GM21447 (cell line): ENCODE results near the gene OR9Q2.
"Not testable (repeated sequence)": the region's sequence is repeated elsewhere in the genome, so short reads cannot be mapped to it uniquely, and the experiment has no call there.

Source experiments
- ATAC-seq: cut with Tn5 transposase; IDR thresholded peaks from one replicate; pipeline ENCODE4 v1.9.1; 2021; ENCODE audit not compliant: unreplicated experiment

OR9Q2 gene, protein sequence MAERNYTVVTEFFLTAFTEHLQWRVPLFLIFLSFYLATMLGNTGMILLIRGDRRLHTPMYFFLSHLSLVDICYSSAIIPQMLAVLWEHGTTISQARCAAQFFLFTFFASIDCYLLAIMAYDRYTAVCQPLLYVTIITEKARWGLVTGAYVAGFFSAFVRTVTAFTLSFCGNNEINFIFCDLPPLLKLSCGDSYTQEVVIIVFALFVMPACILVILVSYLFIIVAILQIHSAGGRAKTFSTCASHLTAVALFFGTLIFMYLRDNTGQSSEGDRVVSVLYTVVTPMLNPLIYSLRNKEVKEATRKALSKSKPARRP

DNA sequence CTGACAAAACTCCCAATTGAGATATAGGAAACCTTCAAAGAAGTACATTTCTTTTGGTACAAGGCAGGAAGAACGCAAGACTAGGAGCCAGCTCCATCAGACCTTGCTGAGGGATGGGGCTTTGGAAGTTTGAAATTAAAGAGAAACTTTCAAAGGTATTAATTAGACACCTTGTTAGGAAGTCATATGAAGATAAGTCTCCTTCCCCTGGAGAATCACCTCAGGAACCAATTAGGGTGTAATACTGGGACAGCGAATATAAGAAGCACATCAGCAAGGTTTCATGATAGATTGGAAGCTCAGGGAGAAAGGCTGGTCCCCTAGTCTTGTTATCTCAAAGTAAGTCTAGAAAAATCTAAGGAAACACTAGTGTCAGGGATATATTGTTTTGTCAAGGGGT, at the start of gene OR9Q2:
TSS of gene OR9Q2 (plus strand) at position 301 of the 400 bp plus-strand sequence. CDS start 1,421 bp downstream, outside the sequence.
- ATAC-seq, result no peak

DNA sequence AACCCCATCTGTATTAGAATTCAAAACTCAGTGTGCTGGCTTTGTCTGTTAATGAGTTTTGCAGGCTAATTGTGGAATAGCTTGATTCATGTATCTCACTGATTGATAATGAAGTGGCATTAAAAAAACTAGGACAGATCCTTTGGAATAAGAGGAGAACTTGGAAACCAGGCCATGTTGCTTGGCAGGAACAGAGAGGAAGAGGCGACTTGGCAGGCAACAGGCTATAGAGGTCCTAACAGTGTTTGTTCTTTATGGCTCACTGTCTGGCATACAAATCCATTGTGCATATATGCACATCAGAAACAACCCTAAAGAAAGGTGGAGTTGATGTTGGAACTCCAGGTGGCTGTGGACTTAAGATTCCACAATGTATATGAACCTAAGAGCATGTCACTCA, 46.1 kb upstream of the OR9Q2 start:
- no peak for ATAC-seq

DNA sequence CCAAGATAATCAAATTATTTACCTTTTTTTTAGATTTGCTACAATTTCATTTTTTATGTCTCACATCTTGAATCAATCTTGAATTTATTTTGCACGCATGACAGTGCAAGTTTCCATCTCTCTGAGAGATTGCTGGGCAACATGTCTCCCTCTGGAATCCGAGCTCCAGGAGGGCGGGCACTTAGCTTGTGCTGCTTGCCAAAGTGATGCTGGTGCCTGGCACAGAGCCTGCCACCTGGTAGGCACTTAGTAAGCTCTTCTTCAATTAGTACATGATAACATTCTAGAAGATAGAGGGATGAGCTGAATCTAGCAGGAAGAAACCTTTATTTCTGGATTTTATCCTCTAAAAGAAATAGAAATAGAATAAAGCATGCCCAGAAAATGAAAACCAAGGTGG, 36.1 kb upstream of the OR9Q2 start:
- ATAC-seq, result no peak

DNA sequence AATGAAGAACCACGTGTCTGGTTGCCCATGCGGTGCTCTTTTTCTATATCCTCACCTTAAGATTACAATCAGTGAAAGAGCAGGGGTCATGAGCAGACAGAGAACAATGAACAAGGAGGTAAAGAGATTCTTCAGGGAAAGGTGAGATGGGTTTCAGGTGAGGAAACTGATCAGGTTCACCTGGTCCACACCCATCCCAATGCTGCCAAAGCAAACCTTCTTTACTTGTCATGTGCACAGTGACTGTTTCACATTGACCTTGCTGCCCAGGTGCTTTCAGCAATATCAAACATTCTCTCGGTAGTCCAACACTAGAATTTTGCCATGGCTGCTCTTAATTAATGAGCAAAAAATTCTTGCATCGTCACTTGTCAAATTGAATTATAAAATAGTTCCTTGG, 24.5 kb upstream of the OR9Q2 start:
- ATAC-seq, result no peak

DNA sequence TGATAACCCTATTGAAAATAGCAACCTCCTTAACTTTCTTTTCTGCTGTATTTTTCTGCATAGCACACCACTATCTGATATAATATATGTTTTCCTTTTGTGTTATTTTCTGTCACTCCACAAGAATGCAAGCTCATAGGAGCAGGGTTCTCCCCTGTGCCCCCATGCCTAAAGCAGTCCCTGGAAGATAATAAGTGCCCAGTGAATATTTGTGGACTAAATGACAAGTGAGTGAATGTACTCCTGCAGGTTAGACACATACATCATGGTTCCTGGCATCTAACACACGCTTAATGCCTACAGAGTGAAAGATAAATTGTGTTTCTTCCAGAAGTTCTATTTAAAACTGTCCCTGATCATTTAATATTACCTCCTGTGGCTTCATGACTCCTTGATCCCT, 23.9 kb upstream of the OR9Q2 start:
- ATAC-seq, result no peak

DNA sequence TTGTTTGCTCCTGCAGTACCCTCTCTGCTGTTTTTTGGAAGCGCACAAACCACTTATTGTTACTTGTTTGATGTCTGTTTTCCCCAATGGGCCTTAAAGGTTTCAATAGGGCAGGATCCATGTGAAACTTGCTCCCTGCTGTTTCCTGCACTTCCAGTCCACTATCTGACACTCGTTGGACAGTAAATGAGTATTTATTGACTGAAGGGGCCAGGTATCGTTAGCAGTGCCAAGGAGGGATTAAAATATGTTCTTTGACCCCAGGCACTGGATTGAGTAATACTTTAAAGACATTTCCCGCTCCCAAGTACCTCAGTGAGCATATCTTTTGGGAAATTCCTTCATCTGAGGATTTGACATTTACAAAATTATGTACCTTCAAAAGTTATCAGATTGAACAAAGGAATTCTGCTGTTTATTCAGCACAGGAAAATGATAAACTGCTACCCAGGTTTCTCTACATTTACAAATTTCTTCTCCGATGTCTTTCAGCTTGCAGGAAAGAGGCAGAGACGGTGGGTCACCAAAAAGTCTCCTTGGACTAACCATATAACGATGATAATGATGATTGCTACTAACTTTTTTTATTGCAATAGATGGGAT, 23.3 kb upstream of the OR9Q2 start:
- ATAC-seq, result no peak

DNA sequence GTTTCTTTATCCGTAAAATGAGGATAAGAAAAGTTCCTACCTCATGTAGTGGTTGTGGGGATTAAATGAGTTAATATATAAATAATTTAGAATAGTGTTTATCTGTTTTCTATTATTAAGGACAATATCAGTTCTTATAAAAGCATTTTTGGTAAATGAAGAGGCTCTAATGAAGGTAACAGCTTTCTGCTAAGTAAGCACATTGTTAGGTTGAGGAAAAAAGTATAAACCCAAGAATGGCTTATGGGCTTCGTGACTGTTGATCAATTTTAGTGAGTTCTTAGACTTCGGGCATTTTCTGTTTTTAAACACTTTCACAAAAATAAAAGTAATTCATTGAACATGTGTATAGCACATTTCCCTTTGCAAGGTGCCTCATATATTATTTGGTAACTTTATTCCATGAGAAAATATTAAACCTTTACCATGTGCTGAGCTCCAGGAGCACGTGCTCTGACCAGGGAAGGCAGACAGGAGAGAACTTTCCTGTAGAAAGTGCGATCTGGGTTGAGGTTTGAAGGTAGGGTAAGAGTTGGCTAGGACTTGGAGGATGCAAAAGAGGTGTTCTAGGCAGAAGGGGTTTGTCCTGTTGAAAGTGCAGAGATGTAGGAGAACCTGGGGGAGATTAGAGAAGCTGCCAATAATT, 11.3 kb upstream of the OR9Q2 start:
- ATAC-seq, result no peak

DNA sequence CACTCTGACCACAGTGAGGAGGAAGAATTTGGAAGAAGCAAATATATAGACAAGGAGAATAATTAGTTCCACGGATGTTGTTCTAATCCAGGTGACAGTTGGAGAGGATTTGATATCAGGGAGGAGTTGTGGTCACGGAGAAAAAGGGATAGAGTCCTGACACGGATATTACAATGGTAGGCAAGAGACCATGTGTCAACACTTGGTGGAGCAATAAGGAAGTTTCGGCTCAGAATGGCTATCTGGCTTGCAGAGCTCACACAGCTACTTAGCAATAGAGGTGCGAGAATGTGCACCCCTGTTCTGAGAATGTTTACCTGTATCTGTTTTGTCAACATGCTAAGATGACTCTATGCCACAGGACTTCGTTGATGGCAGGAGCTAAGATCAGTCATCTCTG, 10.4 kb upstream of the OR9Q2 start:
- no peak for ATAC-seq

DNA sequence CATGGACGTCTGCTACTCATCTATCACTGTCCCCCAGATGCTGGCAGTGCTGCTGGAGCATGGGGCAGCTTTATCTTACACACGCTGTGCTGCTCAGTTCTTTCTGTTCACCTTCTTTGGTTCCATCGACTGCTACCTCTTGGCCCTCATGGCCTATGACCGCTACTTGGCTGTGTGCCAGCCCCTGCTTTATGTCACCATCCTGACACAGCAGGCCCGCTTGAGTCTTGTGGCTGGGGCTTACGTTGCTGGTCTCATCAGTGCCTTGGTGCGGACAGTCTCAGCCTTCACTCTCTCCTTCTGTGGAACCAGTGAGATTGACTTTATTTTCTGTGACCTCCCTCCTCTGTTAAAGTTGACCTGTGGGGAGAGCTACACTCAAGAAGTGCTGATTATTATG, 9.2 kb upstream of the OR9Q2 start:
- ATAC-seq, result no peak

DNA sequence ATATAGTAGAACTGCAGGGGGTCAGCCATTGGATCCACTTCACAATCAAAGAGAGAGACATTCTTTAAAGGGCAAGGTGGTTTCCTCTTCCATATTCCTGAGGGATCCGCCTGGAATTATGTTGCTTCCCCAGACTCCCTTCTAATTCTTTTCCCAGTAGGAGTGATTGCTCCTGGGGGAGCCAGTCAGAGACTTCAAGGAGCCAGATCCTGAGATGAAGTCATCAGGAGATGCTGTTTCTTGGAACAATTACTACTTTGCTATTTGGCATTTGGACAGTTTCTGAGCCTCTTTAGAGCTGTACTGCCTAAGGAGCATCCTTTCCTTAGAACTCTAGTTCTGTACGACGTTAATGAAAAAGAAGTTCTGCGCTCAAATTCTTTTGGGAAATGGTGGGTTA, 1.9 kb upstream of the OR9Q2 start:
- no peak for ATAC-seq

DNA sequence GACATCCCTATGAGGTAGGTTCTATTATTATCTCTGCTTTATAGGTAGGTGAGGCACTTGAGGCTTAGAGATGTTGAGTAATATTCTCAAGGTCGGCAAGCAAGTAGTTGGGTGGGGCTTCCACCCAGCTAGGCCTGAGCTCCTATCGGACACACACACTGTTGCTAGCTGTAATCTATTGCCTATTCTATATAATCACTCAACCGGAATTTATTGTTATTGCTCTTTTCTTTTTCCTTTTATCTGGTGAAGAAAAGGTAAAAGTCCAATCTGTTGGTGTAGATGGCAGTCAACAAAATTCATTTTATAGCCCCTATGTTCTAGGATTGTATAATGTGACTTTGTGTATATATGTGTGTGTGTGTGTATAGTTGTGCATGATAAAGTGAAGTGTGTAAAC, 3.4 kb downstream of the OR9Q2 start:
- ATAC-seq, result no peak

DNA sequence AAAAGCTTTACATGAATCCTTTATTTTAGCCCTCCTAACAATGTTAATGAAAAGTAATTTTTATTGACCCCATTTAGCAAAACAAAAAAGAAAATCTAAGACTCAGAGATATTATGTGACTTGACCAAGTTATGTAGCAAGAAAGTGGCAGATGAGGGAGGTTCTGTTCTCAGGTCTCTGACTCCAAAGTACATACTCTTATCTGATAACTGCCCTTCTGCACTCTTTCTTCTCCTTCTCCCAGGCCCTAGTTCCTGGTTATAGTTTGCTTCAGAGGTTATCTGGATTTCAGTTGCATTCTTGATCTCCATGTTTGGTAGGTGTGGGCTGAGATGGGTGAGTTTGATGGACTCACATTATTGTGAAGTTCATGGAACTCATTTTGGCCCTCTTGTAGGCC, 4.5 kb downstream of the OR9Q2 start:
- no peak for ATAC-seq

DNA sequence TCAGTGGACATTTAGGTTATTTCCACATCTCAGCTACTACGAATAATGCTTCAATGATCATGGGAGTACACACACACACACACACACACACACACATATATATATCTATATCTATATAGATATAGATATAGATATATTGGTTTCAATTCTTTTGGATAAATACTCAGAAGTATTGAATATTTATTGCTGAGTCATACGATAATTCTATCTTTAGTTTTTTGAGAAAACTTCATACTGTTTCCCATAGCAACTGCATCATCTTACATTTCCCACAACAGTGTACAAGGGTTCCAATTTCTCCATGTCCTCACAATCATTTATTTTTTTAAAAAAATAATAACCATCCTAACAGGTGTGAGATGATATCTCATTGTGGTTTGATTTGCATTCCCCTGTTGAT, 7.1 kb downstream of the OR9Q2 start:
- ATAC-seq, result no peak

DNA sequence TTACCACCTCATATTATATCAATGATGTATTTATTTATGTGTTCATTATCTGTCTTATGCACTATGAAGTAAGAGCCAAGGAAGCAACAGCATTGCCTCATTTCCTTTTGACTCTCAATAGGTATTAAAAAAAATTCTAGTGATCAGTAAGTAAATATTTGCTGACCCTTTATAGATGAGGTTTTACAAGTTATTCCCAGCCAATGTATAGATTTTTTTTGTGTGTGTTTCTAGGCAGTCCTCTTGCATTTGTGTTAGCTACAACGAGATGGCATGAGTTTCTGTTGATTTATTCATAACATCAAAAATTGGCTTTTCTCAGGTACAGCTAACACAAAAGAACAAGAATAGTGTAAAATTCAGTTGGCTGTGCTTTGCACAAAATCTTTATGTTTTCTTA, 10.4 kb downstream of the OR9Q2 start:
- ATAC-seq, result no peak

DNA sequence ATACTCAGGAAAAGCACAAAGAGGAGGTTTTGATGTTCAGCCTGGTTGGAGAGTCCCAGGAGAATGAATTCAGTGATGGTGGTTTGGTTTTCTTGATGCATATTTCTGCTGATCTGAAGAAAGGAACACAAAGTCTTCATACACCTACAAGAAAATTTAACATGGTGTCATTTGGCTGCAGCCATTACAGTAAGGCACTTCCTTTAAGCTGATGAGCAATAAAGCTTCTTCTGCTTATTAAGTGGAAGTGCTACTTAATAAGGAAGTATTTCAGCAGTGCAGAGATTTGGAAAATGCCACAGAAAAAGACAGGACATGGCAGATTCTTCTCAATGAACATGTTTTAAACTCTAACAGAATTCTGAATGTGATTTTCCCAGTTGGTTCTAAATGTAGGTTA, 15.2 kb downstream of the OR9Q2 start, which contains the start of gene OR1S2:
TSS of gene OR1S2 (minus strand) at position 101 of the 400 bp plus-strand sequence. CDS start at position 101, 0 bp downstream.
- ATAC-seq, result no peak

DNA sequence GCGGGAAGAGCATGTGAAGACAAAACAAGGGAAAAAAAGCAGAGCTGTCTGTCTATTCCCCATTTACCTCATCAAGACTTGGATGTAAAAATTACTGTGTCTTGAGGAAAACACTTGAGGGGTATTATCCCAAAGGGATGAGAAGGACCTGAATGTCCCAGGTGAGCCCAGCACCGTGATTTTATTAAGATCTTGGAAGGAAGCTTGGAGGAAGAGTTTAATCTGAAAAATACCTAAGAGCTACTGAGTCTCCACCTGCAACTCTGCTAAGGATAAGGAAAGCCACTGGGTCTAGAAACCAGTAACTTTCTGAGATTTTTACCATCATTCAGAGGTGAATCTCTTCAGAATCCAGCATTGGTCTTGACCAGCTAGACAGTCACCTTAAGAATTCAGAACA, 23.6 kb downstream of the OR9Q2 start, which contains the start of gene OR1S1:
TSS of gene OR1S1 (plus strand) at position 301 of the 400 bp plus-strand sequence.
- not testable (repeated sequence) for ATAC-seq

DNA sequence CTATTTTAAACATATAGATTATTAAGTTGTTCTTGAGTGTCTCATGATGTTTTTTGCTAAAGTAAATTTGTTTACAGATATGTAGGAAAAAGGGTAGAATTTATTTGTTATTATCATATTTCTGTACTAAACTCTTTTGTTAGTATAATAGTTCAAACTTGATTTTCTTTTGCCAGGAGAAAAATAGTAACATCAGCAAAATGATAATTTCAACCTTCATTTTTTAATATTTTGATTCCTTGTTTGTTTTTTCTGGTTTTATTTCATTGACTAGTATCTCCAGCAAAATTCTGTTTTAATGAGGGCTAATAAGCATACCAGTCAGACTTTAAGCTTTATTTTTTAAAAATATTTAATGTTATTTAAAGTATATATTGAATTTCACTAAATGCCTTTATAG, 27.6 kb downstream of the OR9Q2 start:
- no peak for ATAC-seq

DNA sequence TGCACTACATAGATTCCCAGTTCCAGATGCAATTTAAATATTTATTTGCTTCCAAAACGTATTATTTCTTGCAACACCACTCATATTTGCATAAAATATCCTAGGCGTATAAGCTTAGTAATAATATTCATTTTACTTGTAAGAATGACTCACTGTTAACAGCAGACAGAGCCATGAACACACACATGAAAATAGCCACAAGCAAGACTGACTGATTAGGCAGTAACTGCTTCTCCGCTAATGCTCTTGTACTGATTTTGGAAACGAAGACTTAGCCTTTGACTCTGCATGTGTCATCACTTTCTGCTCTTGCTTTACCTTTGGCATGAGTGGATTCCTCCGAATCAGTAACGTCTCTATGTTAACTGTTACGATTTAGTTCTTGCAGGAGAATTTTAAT, 33.9 kb downstream of the OR9Q2 start:
- no peak for ATAC-seq

DNA sequence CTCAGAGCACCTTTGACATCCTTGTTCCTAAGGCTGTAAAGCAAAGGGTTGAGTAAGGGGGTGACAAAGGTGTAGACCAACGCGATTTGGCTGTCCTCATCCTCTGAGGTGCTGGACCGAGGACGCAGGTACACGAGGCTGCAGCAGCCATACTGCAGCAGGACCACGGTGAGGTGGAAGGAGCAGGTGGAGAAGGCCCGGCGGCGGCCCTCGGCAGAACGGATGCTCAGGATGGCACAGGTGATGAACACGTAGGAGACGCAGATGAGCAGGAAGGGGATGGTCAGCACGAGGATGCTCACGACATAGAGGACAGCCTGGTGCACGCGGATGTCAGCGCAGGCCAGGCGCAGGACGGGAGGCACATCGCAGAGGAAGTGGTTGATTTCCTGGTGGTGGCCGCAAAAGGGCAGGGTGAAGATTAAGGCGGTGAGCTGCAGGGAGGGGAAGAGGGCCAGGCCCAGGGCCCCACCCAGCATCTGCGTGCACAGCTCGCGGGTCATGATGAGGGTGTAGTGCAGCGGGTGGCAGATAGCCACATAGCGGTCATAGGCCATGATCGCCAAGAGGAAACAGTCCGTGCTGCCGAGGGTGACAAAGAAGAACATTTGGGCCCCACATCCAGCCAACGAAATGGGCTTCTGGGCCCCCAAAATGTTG, 39.2 kb downstream of the OR9Q2 start:
- no peak for ATAC-seq
